HCT116 (cell line): ENCODE measurements around the gene SPON2. TPM values are rescaled to one million over a fixed set of nuclear protein-coding genes. Genes with fewer than 3 reads are reported as not detected.

Experiments
- ATAC-seq: fragments of 200-7000 bp; cut with Tn5 transposase; 2 replicates; pipeline ENCODE4 v1.9.1; 2020; ENCODE audit warnings: mild to moderate bottlenecking, moderate library complexity
- BruUV-seq: library from RNA; stranded (reverse); fragments of 400-500 nt; replicated peaks from 2 replicates; lab custom pipeline; 2021; lab: Mats Ljungman, UMichigan
- CTCF ChIA-PET: fragments of 300-600 bp; sonication (Branson Sonifier 250); formaldehyde crosslinking; loops from one replicate; lab custom pipeline; 2021; ENCODE audit warnings: antibody characterized with exemption; lab: Charles Lee
- POLR2A ChIA-PET: fragments of 300-600, 350-600 bp; sonication (Branson Sonifier 250); formaldehyde crosslinking; loops from one replicate; lab custom pipeline; 2021; ENCODE audit warnings: antibody characterized with exemption; lab: Charles Lee
- RAD21 ChIA-PET, 2 experiments: fragments of 300-600 bp; sonication (Branson Sonifier 250); formaldehyde crosslinking; loops; one replicate each; lab custom pipeline; 2023; ENCODE audit warnings: low total read pairs in 2 of 2; ENCODE audit not compliant: uncharacterized antibody in 2 of 2, unreplicated experiment in 2 of 2, low non-redundant PET in 1 of 2; lab: Charles Lee
- DNase-seq: peaks from one replicate; pipeline ENCODE4 v3.0.0-alpha.2; 2010; ENCODE audit warnings: low read depth, low spot score
- H2AFZ ChIP-seq: fragments of 200-600 bp; shearing (Covaris generic), sonication (generic); 2 replicates; pipeline ENCODE4 v1.6.1; 2017; ENCODE audit warnings: low read depth, mixed run types, mixed read lengths, antibody characterized with exemption, low read length; ENCODE audit not compliant: poor library complexity, severe bottlenecking
- H3K27ac ChIP-seq: 2 replicates; pipeline ENCODE4 v1.5.1; 2012; ENCODE audit warnings: low read depth, low read length
- H3K27me3 ChIP-seq: fragments of 200-600 bp; sonication (generic); 2 replicates; pipeline ENCODE4 v1.6.1; 2016; ENCODE audit warnings: mixed run types, low read length, mixed read lengths; ENCODE audit not compliant: insufficient read depth
- H3K36me3 ChIP-seq, 2 experiments: fragments of 200-500 bp in 1 of 2; fragments of 200-600 bp in 1 of 2; sonication (Bioruptor generic) in 1 of 2; sonication (generic) in 1 of 2; 2 replicates each; pipeline versions ENCODE4 v1.5.1 to v1.6.1; 2014 to 2016; ENCODE audit warnings: low read length in 2 of 2, inconsistent platforms in 1 of 2, mixed read lengths in 1 of 2, mixed run types in 1 of 2; ENCODE audit not compliant: insufficient read depth in 2 of 2, control insufficient read depth in 1 of 2
- H3K4me1 ChIP-seq, 2 experiments: fragments of 200-600 bp in 1 of 2; sonication (generic) in 1 of 2; 2 replicates each; pipeline versions ENCODE4 v1.5.1 to v1.6.1; 2012 to 2017; ENCODE audit warnings: low read length in 2 of 2, inconsistent platforms in 1 of 2, mild to moderate bottlenecking in 1 of 2, mixed read lengths in 1 of 2, mixed run types in 1 of 2, moderate library complexity in 1 of 2; ENCODE audit not compliant: insufficient read depth in 2 of 2, control insufficient read depth in 1 of 2
- H3K4me2 ChIP-seq: fragments of 200-600 bp; sonication (generic); 2 replicates; pipeline ENCODE4 v1.6.1; 2017; ENCODE audit warnings: mixed run types, low read length, mixed read lengths
- H3K4me3 ChIP-seq, 2 experiments: fragments of 200-600 bp in 1 of 2; sonication (generic) in 1 of 2; replicated peaks in 1 of 2; 2 replicates each; pipeline ENCODE4 v1.5.1; 2011 to 2016; ENCODE audit warnings: low read length in 2 of 2, control low read depth in 1 of 2, low read depth in 1 of 2, mild to moderate bottlenecking in 1 of 2, mixed read lengths in 1 of 2, mixed run types in 1 of 2
- H3K79me2 ChIP-seq: fragments of 200-600 bp; sonication (generic); 2 replicates; pipeline ENCODE4 v1.6.1; 2017; ENCODE audit warnings: mild to moderate bottlenecking, mixed run types, low read length, moderate library complexity, mixed read lengths; ENCODE audit not compliant: insufficient read depth
- H3K9ac ChIP-seq: fragments of 200-600 bp; sonication (generic); 2 replicates; pipeline ENCODE4 v1.6.1; 2016; ENCODE audit warnings: low read length, mixed read lengths
- H3K9me2 ChIP-seq: fragments of 200-600 bp; sonication (generic), shearing (Covaris generic); 2 replicates; pipeline ENCODE4 v1.6.1; 2017; ENCODE audit warnings: mixed run types, mild to moderate bottlenecking, moderate library complexity; ENCODE audit not compliant: insufficient read depth
- H3K9me3 ChIP-seq, 2 experiments: fragments of 200-500 bp in 1 of 2; fragments of 200-600 bp in 1 of 2; sonication (Bioruptor generic) in 1 of 2; sonication (generic) in 1 of 2; 2 replicates each; pipeline ENCODE4 v1.6.1; 2014 to 2017; ENCODE audit warnings: low read length in 2 of 2, mixed read lengths in 2 of 2, inconsistent platforms in 1 of 2, low read depth in 1 of 2, mild to moderate bottlenecking in 1 of 2, mixed run types in 1 of 2, moderate library complexity in 1 of 2; ENCODE audit not compliant: control insufficient read depth in 1 of 2, insufficient read depth in 1 of 2
- H4K20me1 ChIP-seq: fragments of 200-600 bp; sonication (generic), shearing (Covaris generic); 2 replicates; pipeline ENCODE4 v1.6.1; 2017; ENCODE audit warnings: mixed run types, mild to moderate bottlenecking, moderate library complexity; ENCODE audit not compliant: insufficient read depth
- CBX3 ChIP-seq: IDR thresholded peaks from 2 replicates; pipeline ENCODE4 v1.6.1; 2012; ENCODE audit warnings: low read depth
- CEBPB ChIP-seq: IDR thresholded peaks from 2 replicates; pipeline ENCODE4 v1.6.1; 2012; ENCODE audit warnings: low read depth
- EGR1 ChIP-seq: IDR thresholded peaks from 2 replicates; pipeline ENCODE4 v1.6.1; 2012; ENCODE audit warnings: low read depth
- ELF1 ChIP-seq: IDR thresholded peaks from 2 replicates; pipeline ENCODE4 v1.6.1; 2012; ENCODE audit warnings: low read depth, borderline replicate concordance
- EZH2phosphoT487 ChIP-seq: fragments of 200-600 bp; IDR thresholded peaks from 2 replicates; pipeline ENCODE4 v1.6.1; 2018; ENCODE audit warnings: antibody characterized with exemption, borderline replicate concordance
- FOSL1 ChIP-seq: IDR thresholded peaks from 2 replicates; pipeline ENCODE4 v1.6.1; 2012; ENCODE audit warnings: low read depth
- JUND ChIP-seq: IDR thresholded peaks from 2 replicates; pipeline ENCODE4 v1.6.1; 2012
- POLR2AphosphoS5 ChIP-seq: IDR thresholded peaks from 2 replicates; pipeline ENCODE4 v1.6.1; 2011; ENCODE audit warnings: mild to moderate bottlenecking, low read depth, low read length, moderate library complexity
- SIN3A ChIP-seq: IDR thresholded peaks from 2 replicates; pipeline ENCODE4 v1.6.1; 2012; ENCODE audit warnings: low read depth
- SRF ChIP-seq: IDR thresholded peaks from 2 replicates; pipeline ENCODE4 v1.6.1; 2012; ENCODE audit warnings: low read depth
- TCF7L2 ChIP-seq: IDR thresholded peaks from 2 replicates; pipeline ENCODE4 v1.7.0; 2011; ENCODE audit warnings: borderline replicate concordance, inconsistent platforms; ENCODE audit not compliant: insufficient read depth, insufficient read length; ENCODE audit errors: extremely low read depth
- YY1 ChIP-seq: IDR thresholded peaks from 2 replicates; pipeline ENCODE4 v1.6.1; 2011; ENCODE audit warnings: low read length, low read depth, moderate library complexity, mild to moderate bottlenecking; ENCODE audit not compliant: insufficient replicate concordance; ENCODE audit errors: extremely low read depth
- intact Hi-C: fragments of 100-400 bp; cut with micrococcal nuclease; formaldehyde crosslinking; loops from 2 replicates; pipeline ENCODE4 v1.10.0; 2022
- total RNA-seq: library from RNA; stranded (reverse); gene quantifications from one replicate; pipeline ENCODE4 v1.2.1, GENCODE V29; 2021; ENCODE audit not compliant: unreplicated experiment
- TF ChIP-seq, protein P1 (sequence below): IDR thresholded peaks from 2 replicates; pipeline ENCODE4 v1.6.1; 2012

Gene SPON2
- total RNA-seq, 1 experiment from 2014 or later, result 1.5 TPM

DNA sequence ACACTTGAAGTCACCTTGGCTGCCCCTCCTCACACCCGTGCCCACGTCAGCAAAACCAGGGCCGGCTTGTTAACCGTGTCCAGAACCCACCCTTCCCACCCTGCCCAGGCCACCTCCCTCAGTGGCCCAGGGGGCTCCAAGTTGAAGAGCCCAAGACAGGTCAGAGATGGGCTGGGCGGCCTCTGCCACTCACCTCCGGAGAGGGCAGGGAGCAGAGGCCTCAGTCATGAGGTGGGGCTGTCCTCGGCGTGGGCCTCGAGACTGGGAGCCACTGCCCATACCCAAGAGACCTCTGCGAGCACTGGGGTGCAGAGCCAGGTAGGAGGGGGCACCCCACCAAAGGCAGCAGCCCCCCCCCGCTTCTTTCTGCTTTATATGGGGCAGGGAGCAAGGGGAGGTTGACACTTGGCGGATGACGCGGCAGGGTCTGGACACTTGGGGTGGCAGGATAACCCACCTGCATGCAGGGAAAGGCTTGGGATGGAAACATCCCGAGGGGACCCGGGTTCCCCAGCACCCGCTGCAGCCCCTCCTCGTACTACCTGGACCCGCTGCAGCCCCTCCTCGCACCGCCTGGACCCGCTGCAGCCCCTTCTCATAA, 38.0 kb upstream of the SPON2 start:
- no peaks in the 10 kb centered on the region for H3K9me2 ChIP-seq
- DNase-seq, result no peak
- CTCF ChIA-PET, result no interaction called here
- H3K36me3 ChIP-seq, result peaks cover 9 to 17% of the 10 kb centered on the region in 2 experiments; a peak in 3 of 4 replicates
- H3K9ac ChIP-seq, result no peak overlapping the region
- no peak for TF ChIP-seq ELF1
- peak; percentile 36; the same call in 1 of the 2 replicates for TF ChIP-seq POLR2AphosphoS5
- no peak overlapping the region for H3K4me3 ChIP-seq
- no peaks in the 10 kb centered on the region for H3K27me3 ChIP-seq
- RAD21 ChIA-PET, result no interaction called here
- no peak overlapping the region for H2AFZ ChIP-seq
- no peak for ATAC-seq
- no TSS peak for BruUV-seq
- intact Hi-C loops, result no loop called here
- no peak overlapping the region for H3K4me2 ChIP-seq
- H3K27ac ChIP-seq, result no peak overlapping the region
- no peaks in the 10 kb centered on the region for H3K9me3 ChIP-seq
- no peaks in the 10 kb centered on the region for H3K4me1 ChIP-seq
- H4K20me1 ChIP-seq, result no peaks in the 10 kb centered on the region
- POLR2A ChIA-PET, result no interaction called here
- no peaks in the 10 kb centered on the region for H3K79me2 ChIP-seq

DNA sequence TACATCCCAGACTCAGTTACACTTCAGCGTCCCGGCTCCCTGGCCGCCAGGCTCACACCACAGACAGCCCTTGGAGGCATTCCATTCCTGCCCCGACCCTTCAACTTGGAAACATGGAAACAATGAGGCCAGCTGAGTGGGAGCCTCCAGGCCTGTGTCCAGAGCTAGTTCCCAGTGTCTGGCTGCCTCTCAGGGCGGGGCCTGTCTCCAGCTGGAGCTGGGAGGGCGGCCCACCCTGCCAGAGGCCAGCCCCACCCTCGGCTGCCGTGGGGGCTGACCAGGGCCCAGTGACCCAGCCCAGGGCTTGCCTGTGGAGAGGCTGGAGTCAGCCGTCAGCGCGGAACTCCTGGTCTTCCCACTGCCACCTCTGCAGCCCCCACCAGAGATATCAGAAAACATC, 37.4 kb upstream of the SPON2 start:
- intact Hi-C loops, result no loop called here

More for the DNA sequence above, 37.4 kb upstream of the SPON2 start:
- TF ChIP-seq TCF7L2, result no peak
- TF ChIP-seq EZH2phosphoT487, result no peak
- TF ChIP-seq SIN3A, result no peak
- TF ChIP-seq CBX3, result no peak
- no peak for TF ChIP-seq CEBPB
- TF ChIP-seq JUND, result no peak
- TF ChIP-seq FOSL1, result no peak
- no peak for TF ChIP-seq SRF
- no peak for TF ChIP-seq POLR2AphosphoS5
- TF ChIP-seq EGR1, result no peak
- no peak for TF ChIP-seq YY1
- TF ChIP-seq, protein P1, sequence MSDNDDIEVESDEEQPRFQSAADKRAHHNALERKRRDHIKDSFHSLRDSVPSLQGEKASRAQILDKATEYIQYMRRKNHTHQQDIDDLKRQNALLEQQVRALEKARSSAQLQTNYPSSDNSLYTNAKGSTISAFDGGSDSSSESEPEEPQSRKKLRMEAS, result no peak
- BruUV-seq, result no TSS peak
- peaks cover 7 to 12% of the 10 kb centered on the region in 2 experiments; a peak in 3 of 4 replicates for H3K36me3 ChIP-seq
- ChIA-PET POLR2A (no interaction called here), RAD21 (no interaction called here), CTCF (no interaction called here)
- ATAC-seq (no peak), DNase-seq (no peak)
- H3K9me2 ChIP-seq, result no peaks in the 10 kb centered on the region
- H3K4me1 ChIP-seq, result no peaks in the 10 kb centered on the region
- no peak overlapping the region for H2AFZ ChIP-seq
- H3K4me3 ChIP-seq, result no peak overlapping the region
- no peak overlapping the region for H3K27ac ChIP-seq
- H4K20me1 ChIP-seq, result no peaks in the 10 kb centered on the region
- no peaks in the 10 kb centered on the region for H3K9me3 ChIP-seq
- H3K27me3 ChIP-seq, result no peaks in the 10 kb centered on the region
- no peaks in the 10 kb centered on the region for H3K79me2 ChIP-seq
- no peak overlapping the region for H3K4me2 ChIP-seq
- no peak overlapping the region for H3K9ac ChIP-seq
